ENCODE measurements around the gene SLC10A7. TPM values are rescaled to one million over a fixed set of nuclear protein-coding genes. Genes with fewer than 3 reads are reported as not detected.

SLC10A7 gene
- total and polyA plus RNA-seq, 2 experiments from 2014 or later, result 0.81 to 4.3 TPM

GRCh38 chr4:146494143-146494542, 27.6 kb downstream of the SLC10A7 start:
- DNase-seq (ENCODE audit: low spot score) (no peak), ATAC-seq (no peak)
- H3K4me3 ChIP-seq, result no peak overlapping the region
- no peak overlapping the region for H3K4me2 ChIP-seq
- no peak overlapping the region for H2AFZ ChIP-seq
- H3K79me2 ChIP-seq (replicated peaks; ENCODE audit: insufficient read depth), result no peaks in the 10 kb centered on the region
- no peak overlapping the region for H3K27ac Mint-ChIP-seq
- H3K27me3 Mint-ChIP-seq (ENCODE audit: insufficient read depth, low read depth, poor library complexity), result no peaks in the 10 kb centered on the region
- no peak overlapping the region for H3K4me3 Mint-ChIP-seq
- H4K20me1 ChIP-seq (replicated peaks; ENCODE audit: insufficient read depth), result no peaks in the 10 kb centered on the region
- H3K27ac ChIP-seq (ENCODE audit: low read depth), result no peak overlapping the region
- H3K9me3 Mint-ChIP-seq, result no peaks in the 10 kb centered on the region
- H3K4me1 Mint-ChIP-seq, result peaks cover 2% of the 10 kb centered on the region; the same call in 1 of the 3 replicates
- no peaks in the 10 kb centered on the region for H3K36me3 ChIP-seq (ENCODE audit: insufficient read depth)
- H3K36me3 Mint-ChIP-seq (ENCODE audit: low read depth), result no peaks in the 10 kb centered on the region
- no peaks in the 10 kb centered on the region for H3K4me1 ChIP-seq (ENCODE audit: insufficient read depth)
- TF ChIP-seq ZNF331 (CRISPR knock-in tag; IDR thresholded peaks at IDR 0.05; ENCODE audit: low read depth) (no peak), EZH2phosphoT487 (IDR thresholded peaks at IDR 0.05; ENCODE audit: unreplicated experiment) (no peak), CTCF (conservative IDR thresholded peaks at IDR 0.05; ENCODE audit: low read depth in 2 of 2) (no peak), POLR2AphosphoS5 (IDR thresholded peaks at IDR 0.05; ENCODE audit: low read depth) (no peak), EZH2 (IDR thresholded peaks at IDR 0.05; ENCODE audit: low read depth, unreplicated experiment) (no peak), JUNB (IDR thresholded peaks at IDR 0.05; ENCODE audit: unreplicated experiment) (no peak), STAT1 (IDR thresholded peaks at IDR 0.05; ENCODE audit: unreplicated experiment) (no peak), CREB1 (CRISPR knock-in tag; IDR thresholded peaks at IDR 0.05; ENCODE audit: low read depth) (no peak), REST (IDR thresholded peaks at IDR 0.05; ENCODE audit: unreplicated experiment) (no peak), ETS1 (IDR thresholded peaks at IDR 0.05) (no peak), ZNF462 (CRISPR knock-in tag; IDR thresholded peaks at IDR 0.05) (no peak)
- H3F3A ChIP-seq (replicated peaks; ENCODE audit: low read depth), result no peaks in the 10 kb centered on the region
- no peaks in the 10 kb centered on the region for H3K27me3 ChIP-seq (ENCODE audit: insufficient read depth)
- no peaks in the 10 kb centered on the region for H3K9me2 ChIP-seq (ENCODE audit: insufficient read depth)

Measured in GM23338 (cell line).